ENCODE results near the gene PRKACA. TPM values are rescaled to one million over a fixed set of nuclear protein-coding genes. Genes with fewer than 3 reads are reported as not detected.

Gene PRKACA
- total RNA-seq, 2 donors from 2014 or later: 34.8 to 106 TPM

GRCh38 chr19:14150770-14151661 is 33.5 kb upstream of the PRKACA start:
- intact Hi-C loops (cut with DNase I): no loop called here
- no peak for TF ChIP-seq POLR2AphosphoS5 (IDR thresholded peaks at IDR 0.05)
- TF ChIP-seq POLR2A (IDR thresholded peaks at IDR 0.05): no peak
- TF ChIP-seq CTCF (IDR thresholded peaks at IDR 0.05): no peak
- Histone ChIP-seq H3K27me3 (replicated peaks; ENCODE audit: insufficient read depth) (no peaks in the 10 kb centered on the region), H3K4me3 (no peak overlapping the region), H3K4me1 (replicated peaks) (peaks cover 10% of the 10 kb centered on the region), H3K9me3 (no peaks in the 10 kb centered on the region), H3K27ac (peak overlapping the region; percentile 63 to 68), H3K36me3 (peaks cover 0 to 4% of the 10 kb centered on the region in 2 donors)
- WGBS: 89% methylated on average over 39 of the region's 47 CpGs
- no peak for DNase-seq (ENCODE audit: low spot score)

DNA sequence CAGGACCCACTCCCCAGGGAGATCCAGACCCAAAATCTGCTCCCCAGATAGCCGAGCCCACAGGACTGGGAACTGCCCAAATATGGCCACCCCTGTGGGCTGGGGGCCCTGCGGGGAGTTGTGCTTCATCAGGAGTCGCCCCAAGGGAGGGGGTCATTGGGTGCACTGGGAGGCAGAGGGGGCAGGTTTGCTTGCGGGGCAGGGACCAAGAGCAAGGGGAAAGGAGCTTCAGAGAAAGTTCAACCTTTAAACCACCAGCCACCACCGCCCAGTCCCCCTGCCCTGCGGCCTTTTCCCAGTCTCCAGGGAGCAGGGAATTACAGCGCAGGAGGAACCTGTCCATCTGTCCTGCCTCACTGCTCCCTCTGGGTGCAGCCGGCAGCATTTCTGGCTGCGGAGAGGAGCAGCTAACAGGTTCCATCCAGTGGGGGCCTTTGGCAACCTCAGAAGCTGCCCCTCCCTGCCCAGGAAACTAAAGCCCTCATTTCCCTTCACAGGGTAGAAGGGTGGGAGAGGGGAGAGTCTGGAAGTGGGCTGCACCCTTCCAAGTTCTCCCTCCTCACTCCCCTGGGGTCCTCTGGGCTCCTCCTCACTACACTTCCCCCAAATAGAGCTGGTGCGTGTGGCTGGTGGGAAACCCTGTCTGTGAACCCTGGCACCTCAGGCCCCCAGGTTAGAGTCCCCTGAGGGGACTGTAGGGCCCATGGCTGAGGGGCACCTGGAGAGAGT is 32.6 kb upstream of the PRKACA start:
- no peaks in the 10 kb centered on the region for H3K9me3 ChIP-seq
- 42% methylated on average over 10 of the region's 10 CpGs for WGBS
- intact Hi-C loops (cut with DNase I): no loop called here
- no peaks in the 10 kb centered on the region for H3K27me3 ChIP-seq (replicated peaks; ENCODE audit: insufficient read depth)
- peaks cover 10% of the 10 kb centered on the region for H3K4me1 ChIP-seq (replicated peaks)
- peak overlapping the region in 1 of 2 donors; percentile 0 for H3K4me3 ChIP-seq
- H3K36me3 ChIP-seq: peaks cover 0 to 4% of the 10 kb centered on the region in 2 donors
- no peak for DNase-seq (ENCODE audit: low spot score)
- peak overlapping the region; percentile 63 to 68 for H3K27ac ChIP-seq
- TF ChIP-seq CTCF (IDR thresholded peaks at IDR 0.05) (no peak), POLR2AphosphoS5 (IDR thresholded peaks at IDR 0.05) (no peak), POLR2A (IDR thresholded peaks at IDR 0.05) (no peak)

DNA sequence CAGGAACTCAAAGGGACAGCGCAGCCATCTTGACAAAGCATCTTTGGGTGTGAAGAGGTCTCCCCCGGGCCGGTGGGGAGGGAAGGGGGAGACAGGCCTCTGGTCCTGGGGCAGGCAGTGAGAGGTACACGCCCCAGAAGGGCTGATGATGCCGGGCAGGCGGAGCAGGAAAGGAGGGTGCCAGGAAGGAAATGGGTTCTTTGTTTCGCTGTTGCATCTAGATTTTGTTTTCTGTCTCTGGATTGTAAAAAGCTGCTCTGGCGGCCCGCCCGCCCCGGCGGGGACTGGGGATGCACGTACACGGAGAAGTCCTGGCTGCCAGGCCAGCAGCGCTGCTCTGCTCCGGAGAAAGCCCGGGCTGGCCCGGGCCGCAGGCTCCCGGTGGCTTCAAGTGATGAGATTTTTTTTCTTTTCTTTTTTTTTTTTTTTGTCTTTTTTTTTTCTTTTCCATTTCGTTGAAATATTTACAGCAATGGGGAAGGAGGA is 32.0 kb upstream of the PRKACA start:
- intact Hi-C loops (cut with DNase I): loop anchor here (5.0 to 10.0 kb wide), 2 partner anchors 53 to 325 kb away; partner anchors contain the start of gene PTGER1
- Histone ChIP-seq H3K36me3 (peaks cover 0 to 4% of the 10 kb centered on the region in 2 donors), H3K4me1 (replicated peaks) (peaks cover 10% of the 10 kb centered on the region), H3K27ac (peak overlapping the region; percentile 63 to 68), H3K4me3 (peak overlapping the region in 1 of 2 donors; percentile 0), H3K27me3 (replicated peaks; ENCODE audit: insufficient read depth) (no peaks in the 10 kb centered on the region), H3K9me3 (no peaks in the 10 kb centered on the region)
- DNase-seq (ENCODE audit: low spot score): peak; percentile 83
- WGBS: under 1% methylated on average over 21 of the region's 21 CpGs
- TF ChIP-seq POLR2AphosphoS5 (IDR thresholded peaks at IDR 0.05) (peak; percentile 51), POLR2A (IDR thresholded peaks at IDR 0.05) (no peak), CTCF (IDR thresholded peaks at IDR 0.05) (no peak)

DNA sequence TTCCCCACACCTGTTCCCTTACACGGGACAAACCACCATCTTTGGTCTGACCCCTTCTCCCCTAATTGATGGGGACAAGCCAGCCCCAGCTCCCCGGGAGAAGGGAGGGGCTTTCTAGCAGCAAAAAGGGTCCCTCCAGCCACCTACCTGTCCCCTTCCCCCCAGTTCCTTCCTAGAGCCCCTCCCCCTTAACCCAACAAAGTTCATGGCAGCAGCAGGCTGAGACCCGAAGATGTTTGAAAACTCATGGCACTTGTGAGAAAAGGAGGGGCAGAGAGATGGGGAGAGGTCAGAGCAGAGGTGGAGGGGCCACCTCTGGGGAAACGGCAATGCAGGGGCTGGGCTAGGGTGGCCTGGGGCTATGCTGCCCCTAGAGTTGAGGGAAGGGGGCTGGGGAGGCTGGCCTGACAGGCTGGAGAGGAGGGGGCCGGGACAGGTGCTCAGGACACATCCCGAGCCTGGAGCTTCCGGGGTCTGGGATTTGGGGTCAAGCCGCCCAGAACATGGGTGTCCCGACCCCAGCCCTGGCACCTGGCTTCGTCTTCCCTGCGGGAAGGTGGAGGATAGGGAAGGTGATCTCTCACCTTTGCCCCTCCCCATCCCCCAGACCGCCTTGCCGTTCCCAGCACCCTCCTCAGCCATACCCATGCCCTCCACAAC is 31.3 kb upstream of the PRKACA start:
- intact Hi-C loops (cut with DNase I): loop anchor here (1.0 to 10.0 kb wide), 3 partner anchors 53 to 326 kb away; partner anchors contain the start of gene PTGER1
- WGBS: 54% methylated on average over 13 of the region's 13 CpGs
- Histone ChIP-seq H3K36me3 (peaks cover 0 to 4% of the 10 kb centered on the region in 2 donors), H3K27me3 (replicated peaks; ENCODE audit: insufficient read depth) (no peaks in the 10 kb centered on the region), H3K4me1 (replicated peaks) (peaks cover 10% of the 10 kb centered on the region), H3K4me3 (no peak overlapping the region), H3K27ac (peak overlapping the region; percentile 63 to 68), H3K9me3 (no peaks in the 10 kb centered on the region)
- DNase-seq (ENCODE audit: low spot score): no peak
- no peak for TF ChIP-seq POLR2AphosphoS5 (IDR thresholded peaks at IDR 0.05)
- TF ChIP-seq CTCF (IDR thresholded peaks at IDR 0.05): no peak
- TF ChIP-seq POLR2A (IDR thresholded peaks at IDR 0.05): no peak

Measured in prostate gland (tissue), 2 donors.